NCI-H524 treated with DMSO at 0.1 percent for 48 hours (cell line): ENCODE data around the gene MRPS30.
A peak's percentile ranks its signal among the peaks of the same experiment; 100 is the strongest.
"Not testable (repeated sequence)": the region's sequence is repeated elsewhere in the genome, so short reads cannot be mapped to it uniquely, and the experiment has no call there.

Experiments used
- DNase-seq: peaks from one replicate; lab custom pipeline; 2025; lab: John Stamatoyannopoulos, UW

The MRPS30 gene

DNA sequence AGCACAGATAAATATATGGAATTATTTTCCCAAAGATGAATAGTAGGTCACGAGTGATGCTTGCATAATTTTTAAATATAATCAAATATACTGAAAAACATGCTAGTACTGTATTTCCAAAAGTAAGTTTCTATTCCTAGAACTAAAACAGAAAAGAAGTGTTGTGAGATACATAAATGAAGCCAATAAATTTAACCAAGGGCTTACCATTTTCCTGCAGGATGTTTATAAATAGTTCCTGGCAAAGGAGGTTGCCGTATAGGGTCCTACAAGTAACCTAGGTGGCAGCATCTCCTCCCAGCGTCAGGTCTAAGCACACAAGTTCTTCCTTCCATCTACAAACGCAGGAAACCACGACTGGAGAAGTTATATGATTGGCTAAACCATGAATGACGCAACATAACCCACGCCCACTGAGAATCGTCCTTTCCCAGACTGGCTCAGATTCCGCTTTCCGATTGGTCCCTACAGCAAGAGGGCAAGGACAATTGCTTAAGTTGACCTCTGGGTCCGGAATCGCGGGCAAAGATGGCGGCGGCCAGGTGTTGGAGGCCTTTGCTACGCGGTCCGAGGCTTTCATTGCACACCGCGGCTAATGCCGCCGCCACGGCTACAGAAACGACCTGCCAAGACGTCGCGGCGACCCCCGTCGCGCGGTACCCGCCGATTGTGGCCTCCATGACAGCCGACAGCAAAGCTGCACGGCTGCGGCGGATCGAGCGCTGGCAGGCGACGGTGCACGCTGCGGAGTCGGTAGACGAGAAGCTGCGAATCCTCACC lies at the start of gene MRPS30:
MRPS30 (plus strand) TSS at position 513 of the 780 bp plus-strand sequence; CDS start at position 529, 16 bp downstream.
- DNase-seq: peak; percentile 100

DNA sequence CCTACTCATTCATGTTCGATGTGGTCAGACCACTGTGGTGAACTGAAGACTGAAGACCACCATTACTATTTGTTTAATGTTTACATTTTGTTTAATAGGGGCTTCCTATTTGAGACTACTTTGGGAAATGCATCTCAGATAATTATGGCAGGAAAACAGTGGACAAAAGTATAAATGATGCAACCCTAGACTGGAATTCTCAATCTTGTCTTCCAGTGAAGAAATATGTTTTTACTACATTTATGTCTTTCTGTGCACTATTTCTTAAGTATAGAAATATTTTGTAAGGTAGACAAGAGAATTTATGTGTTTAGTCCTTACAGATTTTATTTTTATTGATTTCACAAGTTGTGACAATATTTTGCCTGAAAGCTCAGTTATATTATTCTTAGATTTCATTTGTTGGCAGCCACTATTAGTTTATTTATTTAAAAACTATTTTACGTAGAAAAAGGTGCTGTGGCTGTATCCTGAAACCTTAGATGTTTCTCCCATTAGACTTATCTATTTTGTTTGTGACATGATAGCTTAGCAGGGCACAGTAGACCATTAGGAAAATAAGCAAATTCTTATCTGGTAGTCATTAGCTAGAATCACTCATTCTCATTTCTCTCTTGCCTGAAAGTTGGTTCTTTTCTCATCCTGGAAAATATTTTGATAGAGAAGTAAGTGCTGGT lies 39.4 kb upstream of the MRPS30 start:
- no peak for DNase-seq

- DNase-seq: no peak
Observed at GRCh38 chr5:44769877-44770209, 38.9 kb upstream of the MRPS30 start.

DNA sequence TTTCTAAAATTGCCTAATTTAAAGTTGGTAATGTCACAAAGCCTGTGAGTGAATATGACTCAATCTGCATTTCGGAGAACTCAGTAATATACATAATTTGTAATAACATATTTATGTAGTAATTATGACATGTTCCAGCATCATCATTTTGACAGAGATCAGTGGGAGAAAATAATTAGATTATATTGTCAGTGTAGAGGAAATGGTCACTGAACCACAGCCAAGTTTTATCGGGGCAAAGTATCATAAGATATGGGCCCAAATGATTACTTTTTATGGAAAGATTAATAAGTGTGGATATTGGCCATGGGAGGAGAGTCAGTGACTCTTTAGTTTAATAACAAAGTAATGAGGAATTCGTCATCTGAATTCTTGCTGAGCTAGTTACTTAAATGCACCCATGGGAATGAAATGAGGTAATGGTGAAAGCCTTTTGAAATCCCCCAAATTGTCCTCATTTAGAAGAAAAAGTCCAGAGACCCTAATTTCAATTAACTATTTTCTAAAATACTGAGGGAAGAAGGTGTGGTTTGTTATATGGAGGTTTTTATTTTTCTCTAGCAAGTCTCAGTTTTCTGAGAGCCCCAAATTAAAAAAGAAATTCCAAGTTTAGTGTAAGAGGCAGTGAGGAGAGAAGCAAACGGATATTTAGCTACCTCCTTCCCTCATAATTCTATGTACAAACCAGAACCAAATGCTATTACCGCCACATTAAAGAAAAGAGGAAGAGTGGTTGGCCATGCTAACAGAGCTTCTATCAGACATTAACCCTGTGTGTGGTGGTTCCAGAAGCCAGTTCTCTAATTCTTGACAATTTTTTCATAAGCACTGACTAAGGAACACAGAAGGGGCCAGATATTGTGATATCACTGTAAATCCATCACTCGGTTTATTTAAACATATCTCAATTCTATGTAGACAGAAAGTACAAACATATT lies 37.7 kb upstream of the MRPS30 start:
- no peak for DNase-seq

- DNase-seq: not testable (repeated sequence)
Observed at GRCh38 chr5:44772397-44772796, 36.4 kb upstream of the MRPS30 start.

DNA sequence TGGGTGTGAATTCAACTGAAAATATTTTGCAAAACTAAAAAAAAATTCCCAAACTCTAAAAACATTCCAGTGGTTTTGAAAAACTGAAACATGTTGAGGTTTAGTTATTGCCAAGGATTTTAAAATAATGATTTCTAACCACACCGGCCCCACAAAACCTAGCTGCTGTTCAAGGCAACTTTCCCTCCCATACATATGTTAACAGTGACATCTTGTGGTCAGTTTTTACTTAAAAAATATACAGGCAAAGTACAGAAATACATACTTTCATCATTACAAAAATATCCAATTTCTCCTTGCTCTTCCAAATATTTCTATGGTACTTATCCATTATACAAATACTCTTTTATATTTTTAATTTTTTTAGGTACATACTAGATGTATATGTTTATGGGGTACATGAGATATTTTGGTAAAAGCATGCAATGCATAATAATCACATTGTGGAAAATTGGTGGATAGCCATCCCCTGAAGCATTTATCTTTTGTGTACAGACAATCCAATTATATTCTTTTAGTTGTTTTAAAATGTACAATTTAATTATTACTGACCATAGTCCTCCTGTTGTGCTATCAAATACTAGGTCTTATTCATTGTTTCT lies 34.4 kb upstream of the MRPS30 start:
- no peak for DNase-seq

DNA sequence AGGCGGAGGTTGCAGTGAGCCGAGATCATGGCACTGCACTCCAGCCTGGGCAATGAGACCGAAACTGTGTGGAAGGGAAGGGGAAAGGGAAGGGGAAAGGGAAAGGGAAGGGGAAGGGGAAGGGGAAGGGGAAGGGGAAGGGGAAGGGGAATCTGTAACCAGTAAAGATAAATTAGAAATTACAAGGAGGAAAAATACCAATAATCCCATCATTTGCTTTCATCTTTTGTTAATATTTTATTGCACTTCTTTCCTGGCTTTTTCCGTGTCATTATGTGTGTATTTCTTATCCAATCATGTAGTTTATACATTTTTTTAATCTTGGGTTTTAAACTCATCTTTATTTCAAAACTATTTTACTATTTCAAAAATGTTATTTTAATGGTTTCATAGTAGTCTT lies 29.6 kb upstream of the MRPS30 start:
- DNase-seq: no peak

- DNase-seq: no peak
Observed at GRCh38 chr5:44783634-44784315, 25.0 kb upstream of the MRPS30 start.

DNA sequence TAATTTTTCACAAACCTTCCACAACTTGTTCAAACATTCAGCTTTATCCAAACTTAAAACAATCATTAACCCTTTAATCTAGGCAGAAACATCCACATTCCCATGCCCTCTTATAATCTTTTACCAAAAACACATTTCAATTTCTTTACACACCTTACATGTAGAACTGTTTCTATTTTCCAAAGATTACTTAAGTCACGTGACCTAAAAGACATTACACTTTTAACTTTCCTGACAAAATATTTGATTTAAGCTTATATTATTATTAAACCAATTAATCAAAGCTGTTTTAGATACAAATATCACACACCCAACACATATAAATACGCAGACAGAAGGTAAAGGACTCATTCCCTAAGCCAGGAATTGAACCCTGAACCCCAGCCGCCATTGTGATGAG lies 21.0 kb upstream of the MRPS30 start:
- no peak for DNase-seq

GRCh38 chr5:44789372-44789995 lies 19.3 kb upstream of the MRPS30 start:
- not testable (repeated sequence) for DNase-seq

GRCh38 chr5:44792031-44792673 lies 16.6 kb upstream of the MRPS30 start:
- not testable (repeated sequence) for DNase-seq

DNA sequence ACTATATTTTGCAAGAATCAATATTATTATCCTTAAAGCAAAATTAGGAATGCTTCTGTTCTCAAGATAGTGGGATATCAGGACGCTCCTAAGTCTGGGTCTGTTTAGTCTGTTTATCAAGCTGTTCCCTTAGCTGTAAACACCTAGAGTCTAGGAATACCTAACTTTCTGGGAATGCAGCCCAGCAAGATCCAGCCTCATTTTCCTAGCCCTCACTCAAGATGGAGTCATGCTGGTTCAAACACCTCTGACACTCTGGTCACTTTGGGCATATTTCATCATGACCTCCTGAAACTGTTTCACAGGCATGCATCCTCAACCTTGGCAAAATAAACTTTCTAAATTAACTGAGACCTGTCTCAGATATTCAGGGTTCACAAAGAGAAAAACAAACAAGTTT lies 14.4 kb upstream of the MRPS30 start:
- DNase-seq: no peak

DNA sequence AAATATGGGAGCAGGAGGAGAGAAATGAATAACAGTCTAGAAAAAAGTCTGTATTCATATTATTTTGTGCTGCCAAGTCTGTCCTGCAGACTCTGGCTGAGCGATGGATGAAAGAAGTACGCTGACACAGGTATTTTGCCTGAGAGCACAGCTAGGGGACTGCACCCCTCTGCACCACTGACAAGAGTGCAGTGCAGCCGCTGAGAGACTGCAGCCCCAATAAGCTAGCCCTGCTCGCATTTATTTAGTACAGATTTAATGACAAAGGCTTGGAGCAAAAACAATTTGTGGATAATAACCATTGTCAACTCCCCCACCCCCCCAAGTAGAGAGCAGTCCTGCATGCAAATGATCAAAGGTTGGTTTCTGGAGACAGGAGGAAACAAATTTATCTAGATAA lies 13.3 kb upstream of the MRPS30 start:
- DNase-seq: no peak

DNA sequence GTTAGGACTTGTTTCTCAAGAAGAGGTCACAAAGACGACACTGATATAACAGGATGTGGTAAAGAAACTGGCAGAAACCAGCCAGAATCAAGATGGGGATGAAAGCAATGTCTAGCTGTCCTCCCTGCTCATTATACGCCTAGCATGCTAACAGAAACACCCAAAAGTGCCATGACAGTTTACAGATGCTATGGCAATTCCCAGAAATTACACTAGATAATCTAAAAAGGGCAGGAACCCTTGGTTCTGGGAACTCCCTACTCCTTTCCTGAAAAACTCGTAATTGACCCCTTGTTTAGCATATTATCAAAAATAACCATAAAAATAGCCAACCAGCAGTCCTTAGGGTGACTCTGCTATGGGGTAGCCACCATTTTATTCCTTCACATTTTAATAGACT lies 10.9 kb upstream of the MRPS30 start:
- no peak for DNase-seq

DNA sequence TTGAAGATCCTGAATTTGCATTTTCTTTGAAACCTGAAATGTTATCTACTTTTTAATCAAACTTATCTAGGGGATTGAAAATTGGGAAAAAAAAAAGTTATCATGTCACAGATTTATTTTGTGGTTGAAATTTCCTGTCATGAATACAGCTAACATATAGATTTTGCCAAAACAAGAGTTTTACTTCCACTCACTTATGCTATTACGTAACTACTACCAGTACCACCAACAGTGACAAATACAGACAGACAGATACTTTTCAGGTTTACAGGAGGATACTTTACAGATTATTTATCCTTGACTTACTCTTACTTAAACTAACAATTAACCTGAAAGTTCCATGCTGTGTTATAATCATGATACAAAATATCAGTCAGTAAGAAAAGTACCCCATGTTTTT lies 6.8 kb upstream of the MRPS30 start:
- DNase-seq: no peak

- DNase-seq: no peak
Observed at GRCh38 chr5:44806608-44807007, 2.1 kb upstream of the MRPS30 start.

- DNase-seq: no peak
Observed at GRCh38 chr5:44807269-44807668, 1.5 kb upstream of the MRPS30 start.

GRCh38 chr5:44809215-44809955 lies 638 bp downstream of the MRPS30 start:
- DNase-seq: peak; percentile 47

DNA sequence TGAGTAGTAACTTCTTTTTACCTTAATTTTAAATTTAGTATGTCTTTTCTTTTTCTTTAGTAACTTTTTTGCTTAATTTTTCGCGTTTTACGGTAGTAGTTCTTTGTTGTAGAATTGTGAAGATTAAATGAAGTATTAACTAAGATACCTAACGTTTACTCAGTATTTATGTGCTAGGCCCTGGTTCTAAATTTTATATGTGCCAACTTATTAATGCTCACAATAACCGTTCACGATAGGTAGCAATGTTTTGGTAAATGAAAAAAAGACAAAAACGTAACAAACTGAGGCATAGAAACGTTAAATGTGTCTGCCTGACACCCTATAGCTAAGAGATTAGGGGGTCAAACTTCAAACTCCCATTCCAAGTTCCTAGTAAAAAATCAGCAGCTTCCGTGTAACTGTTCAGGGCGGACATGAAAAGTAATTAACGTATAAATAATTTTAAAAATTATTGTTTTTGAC lies 1.2 kb downstream of the MRPS30 start:
- DNase-seq: no peak

GRCh38 chr5:44814761-44815160 lies 6.0 kb downstream of the MRPS30 start:
- DNase-seq: no peak
